ENCODE results near the gene PLIN1.

DNA sequence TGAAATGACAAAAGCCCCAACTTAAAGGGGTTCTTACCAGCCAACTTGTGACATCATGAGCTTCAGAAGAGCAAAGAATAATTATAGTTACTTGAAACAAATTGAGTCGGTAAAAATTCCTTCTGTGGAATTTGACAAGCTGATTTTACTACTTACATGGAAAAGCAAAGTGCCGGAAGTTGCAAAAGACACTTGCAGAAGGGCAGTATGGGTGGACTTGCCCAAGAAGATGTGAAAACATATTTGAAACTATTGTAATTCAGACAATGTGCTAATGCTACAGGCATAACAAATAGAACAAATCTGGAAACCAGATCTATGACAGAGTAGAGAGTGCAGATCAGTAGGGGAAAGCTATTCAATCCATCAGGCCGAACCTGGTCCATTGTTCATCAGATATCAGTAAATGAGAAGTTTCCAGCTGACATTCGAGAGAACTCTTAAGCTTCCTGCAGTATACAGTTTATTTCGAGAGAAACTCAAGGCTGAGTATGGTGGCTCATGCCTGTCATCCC is 21.4 kb downstream of the PLIN1 start:
- TF ChIP-seq, protein P1, sequence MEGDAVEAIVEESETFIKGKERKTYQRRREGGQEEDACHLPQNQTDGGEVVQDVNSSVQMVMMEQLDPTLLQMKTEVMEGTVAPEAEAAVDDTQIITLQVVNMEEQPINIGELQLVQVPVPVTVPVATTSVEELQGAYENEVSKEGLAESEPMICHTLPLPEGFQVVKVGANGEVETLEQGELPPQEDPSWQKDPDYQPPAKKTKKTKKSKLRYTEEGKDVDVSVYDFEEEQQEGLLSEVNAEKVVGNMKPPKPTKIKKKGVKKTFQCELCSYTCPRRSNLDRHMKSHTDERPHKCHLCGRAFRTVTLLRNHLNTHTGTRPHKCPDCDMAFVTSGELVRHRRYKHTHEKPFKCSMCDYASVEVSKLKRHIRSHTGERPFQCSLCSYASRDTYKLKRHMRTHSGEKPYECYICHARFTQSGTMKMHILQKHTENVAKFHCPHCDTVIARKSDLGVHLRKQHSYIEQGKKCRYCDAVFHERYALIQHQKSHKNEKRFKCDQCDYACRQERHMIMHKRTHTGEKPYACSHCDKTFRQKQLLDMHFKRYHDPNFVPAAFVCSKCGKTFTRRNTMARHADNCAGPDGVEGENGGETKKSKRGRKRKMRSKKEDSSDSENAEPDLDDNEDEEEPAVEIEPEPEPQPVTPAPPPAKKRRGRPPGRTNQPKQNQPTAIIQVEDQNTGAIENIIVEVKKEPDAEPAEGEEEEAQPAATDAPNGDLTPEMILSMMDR (IDR thresholded peaks at IDR 0.05; ENCODE audit: low read depth, low read length), result no peak
- TF ChIP-seq POLR2A (IDR thresholded peaks at IDR 0.05; ENCODE audit: extremely low read depth, insufficient read length) (no peak), MYC (IDR thresholded peaks at IDR 0.05; ENCODE audit: low read depth, low read length) (no peak)
- TF ChIP-seq, protein P2, sequence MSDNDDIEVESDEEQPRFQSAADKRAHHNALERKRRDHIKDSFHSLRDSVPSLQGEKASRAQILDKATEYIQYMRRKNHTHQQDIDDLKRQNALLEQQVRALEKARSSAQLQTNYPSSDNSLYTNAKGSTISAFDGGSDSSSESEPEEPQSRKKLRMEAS (IDR thresholded peaks at IDR 0.05; ENCODE audit: low read depth, low read length), result no peak
